NCI-H2196 treated with DMSO at 0.1 percent for 48 hours (cell line): Measurements from ENCODE around the gene UQCRC1.

Experiments used
- DNase-seq: peaks from one replicate; lab custom pipeline; 2025; ENCODE audit not compliant: unreplicated experiment; lab: John Stamatoyannopoulos, UW

Gene UQCRC1

DNA sequence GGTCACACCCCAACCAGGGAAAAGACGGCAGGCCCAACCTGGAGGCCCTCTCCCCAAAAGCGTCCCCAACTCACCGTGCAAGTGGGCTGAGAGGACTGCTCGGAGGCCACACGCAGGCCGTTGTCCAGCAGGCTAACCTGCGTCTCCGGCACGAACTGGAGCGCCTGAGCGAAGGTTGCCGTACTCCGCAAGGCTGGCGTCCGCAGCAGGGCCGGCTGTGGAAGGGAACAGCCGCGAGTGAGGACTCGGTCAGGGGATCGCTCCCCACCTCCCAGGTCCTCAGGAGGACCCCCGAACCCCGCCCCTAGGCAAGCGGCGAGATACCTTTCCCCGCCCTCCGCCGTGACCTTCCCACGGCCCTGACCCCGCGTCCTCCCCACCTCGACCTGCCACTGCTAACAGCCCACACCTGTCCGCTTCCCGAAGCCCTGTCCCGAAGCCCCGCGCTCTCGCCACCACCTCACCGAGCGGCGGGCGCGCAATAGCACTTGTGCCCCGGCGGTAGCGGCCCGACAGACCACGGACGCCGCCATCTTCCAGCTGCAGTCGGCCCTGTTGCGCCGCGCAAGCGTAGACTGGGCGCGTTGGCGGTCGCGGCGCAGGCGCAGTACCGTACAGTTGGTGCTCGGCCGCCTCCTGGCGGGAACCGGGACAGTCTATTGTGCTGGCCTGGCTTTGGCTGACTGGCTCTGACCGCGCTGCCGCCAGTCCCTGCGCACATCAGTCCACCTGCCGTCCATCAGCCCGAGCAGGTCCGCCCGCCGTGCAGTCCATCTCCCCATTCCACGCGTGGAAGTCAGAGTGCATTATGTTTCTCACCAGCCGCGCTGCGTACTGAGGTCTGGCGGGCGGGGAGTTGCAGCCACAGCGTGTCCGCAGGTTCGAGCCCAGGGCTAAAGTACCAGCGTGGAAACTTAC is at the start of gene UQCRC1:
Gene UQCRC1, minus strand, starts transcription at position 559 of the 918 bp plus-strand sequence. Its CDS starts 26 bp downstream, at position 533.
- peak; percentile 52 for DNase-seq

DNA sequence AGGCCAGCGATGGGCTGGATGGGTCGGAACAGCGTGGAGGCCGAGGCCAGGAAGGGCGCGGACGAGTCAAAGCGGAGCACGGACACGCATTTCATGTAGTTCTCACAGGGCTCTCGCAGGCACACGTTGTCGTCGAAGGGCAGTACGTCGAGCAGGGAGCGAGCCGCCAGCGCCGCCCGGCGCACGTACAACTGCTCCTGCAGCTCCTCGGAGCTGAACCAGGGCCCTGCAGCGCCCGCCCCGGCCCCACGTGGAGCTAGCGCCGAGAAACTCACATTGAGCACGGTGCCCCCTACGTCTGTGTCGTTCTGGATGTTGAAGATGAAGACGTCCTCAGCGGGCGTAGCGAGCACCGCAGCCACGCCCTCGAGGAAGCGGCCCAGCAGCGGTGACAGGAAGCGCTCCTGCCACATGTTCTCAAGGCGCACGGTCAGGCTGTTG is 47.4 kb upstream of the UQCRC1 start:
- no peak for DNase-seq

DNA sequence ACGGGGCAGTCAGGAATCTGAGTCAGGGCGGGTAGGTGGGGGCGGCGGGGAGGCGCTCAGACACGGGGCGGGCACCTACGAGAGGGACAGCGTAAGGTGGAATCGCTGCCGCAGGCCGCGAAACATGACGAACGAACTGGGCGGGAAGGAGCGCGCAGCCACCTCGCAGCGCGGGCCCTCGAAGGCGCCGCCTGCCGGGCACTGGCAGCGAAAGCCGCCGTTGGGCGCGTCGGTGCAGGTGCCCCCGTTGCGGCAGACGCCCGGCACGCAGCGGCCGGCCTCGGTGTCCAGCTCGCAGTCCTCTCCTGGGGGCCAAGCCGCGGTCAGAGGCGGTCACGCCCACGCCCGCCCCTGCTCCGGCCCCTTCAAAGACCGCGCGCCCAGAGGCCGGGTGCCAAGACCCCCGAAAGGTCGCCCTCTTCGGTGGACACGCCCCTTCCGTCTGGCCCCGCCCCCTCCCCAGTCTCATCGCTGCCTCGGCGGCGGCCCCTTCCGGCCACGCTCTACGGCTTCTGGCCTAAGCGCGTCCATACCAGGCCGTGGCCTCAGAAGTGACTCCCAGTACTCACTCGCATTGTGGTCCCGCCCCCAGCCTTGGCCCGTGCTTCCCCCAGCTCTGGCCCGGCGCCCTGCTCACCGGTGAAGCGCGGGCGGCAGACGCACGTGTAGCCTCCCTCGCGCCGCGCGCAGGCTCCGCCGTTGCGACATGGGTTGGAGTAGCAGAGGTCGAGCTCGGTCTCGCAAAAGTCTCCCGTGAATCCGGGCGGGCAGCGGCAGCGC is 46.8 kb upstream of the UQCRC1 start:
- DNase-seq: no peak

DNA sequence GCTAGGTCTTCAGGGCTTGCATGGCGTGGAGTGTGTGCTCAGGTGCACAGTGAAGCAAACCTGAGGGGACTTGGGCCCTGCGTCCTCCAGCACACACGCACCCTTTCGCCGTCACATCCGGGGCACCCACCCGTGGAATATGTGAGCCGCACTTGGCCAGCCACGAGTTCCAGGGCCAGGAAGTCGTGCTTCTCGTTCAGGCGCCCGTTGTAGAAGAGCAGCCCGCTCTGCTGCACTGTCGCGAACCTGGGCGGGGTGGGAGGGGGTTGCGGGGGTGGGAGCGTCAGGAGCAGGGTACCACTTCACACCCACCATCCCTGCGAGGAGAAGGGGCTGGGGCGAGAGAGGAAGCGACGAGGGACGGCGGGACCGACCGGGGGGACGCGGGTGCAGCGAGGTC is 46.2 kb upstream of the UQCRC1 start:
- DNase-seq: no peak

DNA sequence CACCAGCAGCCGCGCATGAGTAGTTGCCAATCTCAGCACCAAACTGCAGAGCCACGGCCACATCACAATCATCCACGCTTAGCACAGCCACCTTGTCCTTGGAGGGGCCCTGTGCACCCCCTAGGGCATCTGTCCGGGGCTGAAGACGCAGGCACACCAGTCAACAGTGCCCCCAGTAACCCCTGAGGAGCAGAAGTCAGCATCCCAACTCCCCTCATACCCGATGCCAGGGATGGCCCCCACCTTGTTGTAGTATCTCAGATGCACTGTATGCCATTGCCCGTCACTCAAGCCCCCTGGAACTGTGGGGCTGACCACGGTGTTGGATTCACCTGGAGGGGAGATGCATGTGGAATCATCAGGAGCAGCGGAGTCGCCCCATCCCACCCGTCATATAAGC is 45.6 kb upstream of the UQCRC1 start:
- DNase-seq: no peak

DNA sequence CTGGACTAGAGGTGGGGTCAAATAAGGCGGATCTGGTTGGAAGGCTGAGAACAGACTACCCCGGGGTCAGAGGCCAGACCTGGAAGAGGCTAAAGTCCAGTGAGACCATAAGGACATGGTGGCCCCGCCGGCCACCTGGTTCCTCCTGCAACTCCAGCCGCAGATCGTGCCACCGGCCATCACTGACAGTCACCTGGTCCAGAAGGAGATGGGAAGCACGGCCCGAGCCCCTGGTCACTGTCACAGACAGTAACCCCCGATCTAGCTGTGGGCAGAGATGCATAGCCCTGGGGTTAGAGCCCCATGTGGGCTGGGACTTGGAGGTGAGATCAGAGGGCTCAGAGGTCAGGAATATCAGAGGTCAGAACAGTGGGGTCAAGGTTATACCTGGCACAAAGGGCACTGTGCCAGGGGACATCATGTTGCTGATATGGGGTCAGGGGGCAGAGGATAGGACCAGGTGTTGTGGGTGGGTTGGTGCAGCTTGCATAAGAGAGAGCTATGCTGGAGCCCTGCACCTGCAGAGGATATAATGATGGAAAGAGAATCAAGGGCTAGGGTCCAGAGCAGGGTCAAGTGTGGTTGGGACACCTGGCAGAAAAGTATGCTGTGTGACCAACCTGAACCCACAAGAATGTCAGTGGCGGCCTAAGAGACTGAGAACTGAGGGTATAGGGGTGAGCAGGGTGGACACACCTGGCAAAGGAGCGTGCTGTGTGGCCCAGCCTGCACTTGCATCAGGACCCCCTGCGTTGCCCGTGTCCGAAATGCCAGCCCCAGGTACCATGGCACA is 43.7 kb upstream of the UQCRC1 start:
- DNase-seq: no peak

DNA sequence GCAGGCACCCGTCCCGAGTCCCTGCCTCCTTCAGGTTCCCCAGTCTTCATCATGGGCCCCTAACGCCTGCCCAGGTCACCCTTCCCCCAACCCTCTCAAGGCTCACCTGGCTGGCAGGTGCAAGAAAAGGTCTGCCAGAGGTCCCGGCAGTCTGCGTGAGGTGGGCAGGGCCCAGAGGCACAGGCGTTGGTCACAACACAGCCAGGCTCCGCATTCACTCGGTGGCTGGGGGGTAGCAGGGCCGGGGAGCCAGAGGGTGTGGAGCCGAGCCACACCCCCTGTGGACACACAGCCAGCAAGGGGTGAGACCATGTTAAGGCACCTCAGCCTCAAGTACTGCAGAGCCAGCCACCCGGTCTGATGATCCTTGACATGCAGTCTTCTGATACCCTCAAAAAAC is 42.3 kb upstream of the UQCRC1 start:
- no peak for DNase-seq

DNA sequence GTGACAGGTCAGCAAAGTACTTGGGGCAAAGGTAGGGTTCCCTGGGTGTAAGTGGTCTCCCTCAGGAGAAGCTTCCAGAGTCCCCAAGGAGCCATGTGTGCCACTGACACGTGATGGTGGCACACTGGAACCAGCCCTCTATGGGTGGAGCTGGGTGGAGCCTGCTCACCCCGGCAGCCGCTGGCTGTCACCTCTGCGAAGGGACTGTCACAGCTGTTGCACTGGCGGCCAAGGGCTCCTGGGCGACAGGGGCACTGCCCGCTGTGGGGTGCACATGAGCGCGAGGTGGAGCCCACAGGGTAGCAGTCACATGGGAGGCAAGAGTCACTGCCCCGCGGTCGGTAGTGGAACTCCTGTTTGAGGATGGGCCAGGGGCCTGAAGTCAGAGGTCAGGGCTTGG is 41.3 kb upstream of the UQCRC1 start:
- no peak for DNase-seq

DNA sequence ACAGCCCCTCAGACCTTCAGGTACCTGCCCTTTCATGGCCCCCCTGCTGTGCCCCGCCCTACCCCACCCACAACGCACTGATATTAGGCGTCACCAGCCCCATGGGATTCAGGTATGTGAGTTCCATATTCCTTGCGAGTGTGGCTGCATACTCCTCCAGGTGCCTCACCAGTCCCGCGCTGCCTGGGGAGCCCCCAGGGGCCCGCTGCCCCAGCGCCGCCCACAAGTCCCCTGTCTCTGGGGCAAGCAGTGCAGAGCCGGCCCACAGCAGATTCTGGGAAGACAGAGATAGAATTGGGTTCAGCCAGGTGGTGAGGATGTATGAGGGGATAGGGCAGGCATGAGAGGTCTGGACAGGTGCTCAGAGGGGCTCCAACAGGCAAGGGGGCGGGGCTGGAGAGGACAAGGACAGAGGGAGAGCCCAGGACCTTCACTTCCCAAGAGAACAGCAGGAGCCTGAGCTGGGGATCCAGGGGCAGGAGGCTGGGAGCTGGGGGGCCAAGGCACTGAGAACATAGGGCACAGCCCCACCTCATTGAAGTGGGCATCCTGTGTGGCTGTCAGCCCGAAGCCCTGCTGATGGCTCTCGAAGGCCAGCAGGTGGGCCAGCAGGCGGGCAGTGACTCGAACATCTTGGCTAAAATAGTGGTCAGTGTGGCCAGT is 38.9 kb upstream of the UQCRC1 start:
- no peak for DNase-seq

DNA sequence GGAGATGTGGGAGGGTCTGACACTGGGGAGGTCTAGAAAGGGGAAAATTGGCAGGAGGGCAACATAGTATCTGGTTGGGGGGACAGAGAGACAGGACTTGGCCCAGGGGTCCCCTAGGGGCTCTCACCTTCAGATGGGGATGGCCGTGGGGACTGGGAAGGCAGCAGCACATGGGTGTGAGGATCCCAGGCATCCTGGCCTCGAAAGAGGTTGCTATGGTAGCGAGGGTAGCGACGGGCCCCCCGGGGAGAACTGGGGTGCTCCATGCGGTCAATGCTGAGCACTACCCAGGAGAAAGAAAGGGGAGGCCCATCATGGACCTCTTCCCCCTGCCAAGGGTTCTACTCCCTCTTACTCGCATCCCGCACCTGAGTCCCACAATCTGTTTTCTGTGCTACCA is 38.3 kb upstream of the UQCRC1 start:
- no peak for DNase-seq

DNA sequence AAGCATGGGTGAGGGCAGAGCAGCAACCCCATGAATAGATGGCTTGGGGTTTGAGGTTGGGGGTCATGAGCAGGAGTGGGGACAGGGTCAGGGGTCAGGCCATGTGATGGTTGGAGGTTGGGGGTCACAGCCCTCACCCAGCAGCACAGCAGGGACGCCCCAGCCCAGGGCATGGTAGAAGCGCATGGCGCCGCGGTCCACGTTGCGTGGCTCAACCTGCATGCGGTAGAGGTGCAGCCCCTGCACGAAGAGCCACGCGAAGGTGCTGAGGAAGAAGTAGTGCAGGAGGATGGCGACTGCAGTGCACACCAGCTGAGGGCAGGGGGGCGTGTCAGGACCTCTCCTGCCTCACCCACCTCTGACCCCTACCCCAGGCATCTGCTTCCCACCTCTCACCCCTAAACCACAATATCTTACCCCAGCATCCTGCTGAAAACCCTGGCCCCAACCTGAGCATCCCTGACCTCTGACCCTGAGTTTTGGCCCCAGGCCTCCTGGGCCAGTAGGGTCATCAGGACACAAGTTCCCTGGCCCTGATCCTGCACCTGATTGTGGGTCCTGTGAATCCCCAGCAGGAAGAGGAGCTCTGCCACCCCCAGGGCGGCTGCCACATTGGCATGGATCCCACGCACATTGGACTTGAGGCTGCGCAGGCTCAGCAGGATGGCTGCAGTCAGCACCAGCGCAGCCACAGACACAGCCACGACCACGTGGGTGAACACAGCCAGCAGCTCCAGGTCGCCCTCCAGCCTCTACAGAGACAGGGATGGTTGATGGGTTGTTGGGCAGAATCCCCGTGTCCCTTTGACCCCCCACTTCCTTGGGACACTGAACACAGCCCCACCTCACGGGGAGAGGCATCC is 35.7 kb upstream of the UQCRC1 start:
- DNase-seq: no peak

DNA sequence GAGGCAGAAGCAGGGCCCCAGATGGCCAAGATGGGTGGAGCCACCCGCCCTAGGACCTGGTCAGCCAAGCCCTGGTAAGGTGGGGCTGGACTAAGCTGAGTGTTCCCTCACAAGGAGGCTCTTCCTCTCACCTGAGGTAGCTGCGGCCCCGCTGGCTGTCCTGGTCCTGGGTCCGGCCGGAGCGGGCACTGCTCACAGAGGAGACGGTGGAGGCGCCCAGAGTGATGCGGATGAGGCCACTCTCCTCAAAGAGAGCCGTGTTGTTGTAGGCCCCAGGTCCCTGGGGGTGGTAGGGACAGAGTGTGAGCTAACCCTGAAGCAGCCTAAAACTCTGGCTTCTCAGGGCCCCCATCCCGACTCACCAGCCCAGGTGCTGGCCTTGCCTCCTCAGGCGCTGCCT is 33.2 kb upstream of the UQCRC1 start:
- no peak for DNase-seq

DNA sequence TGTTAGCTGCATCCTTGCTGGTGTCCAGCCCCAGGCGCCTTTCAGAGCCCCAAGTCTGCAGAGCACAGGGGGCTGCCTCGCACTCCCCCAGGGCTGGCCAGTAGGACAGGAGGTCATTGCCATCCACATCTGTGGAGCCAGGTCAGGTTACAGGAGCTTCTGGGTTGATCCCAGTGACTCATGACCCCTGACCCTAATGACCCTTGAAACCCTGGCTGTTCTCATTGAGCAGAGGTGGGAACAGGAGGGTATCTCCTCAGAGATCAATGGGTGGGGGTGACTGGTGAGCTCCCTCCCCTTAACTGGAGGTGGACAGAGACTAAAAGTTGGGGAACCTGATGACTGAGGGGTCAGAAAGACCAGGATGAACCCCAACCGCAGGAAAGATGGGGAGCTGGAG is 31.9 kb upstream of the UQCRC1 start:
- DNase-seq: no peak

DNA sequence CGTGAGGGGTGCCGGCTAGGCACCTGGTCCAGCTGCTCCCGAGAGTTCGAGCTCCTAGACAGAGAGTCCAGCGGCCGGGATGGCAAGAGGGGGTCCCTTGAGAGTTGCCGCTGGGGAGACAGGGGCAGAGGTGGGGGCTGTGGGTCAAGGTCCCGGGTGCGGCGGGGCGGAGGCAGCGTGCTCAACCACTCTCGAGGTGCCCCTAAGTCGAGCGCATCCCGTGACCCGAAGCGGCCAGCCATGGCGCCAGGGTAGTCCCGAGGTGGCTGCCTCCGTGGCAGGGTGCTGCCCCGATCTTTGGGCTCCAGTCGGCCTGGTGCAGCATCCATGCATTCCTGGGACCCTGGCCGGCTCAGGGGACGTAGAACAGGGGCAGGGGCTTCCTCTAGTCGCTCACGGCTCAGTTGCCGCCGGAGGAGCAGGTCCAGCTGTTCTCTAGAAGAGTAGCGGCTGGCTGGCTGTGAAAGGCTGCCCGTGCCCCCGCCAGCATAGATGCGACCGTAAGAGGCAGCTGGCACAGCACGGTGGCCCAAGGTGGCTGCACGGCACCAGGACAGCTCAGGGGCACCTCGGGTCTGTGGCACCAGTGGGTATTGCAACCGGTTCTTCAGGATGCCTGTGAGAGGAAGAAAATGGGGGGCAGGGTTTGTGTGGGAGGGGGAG is 30.6 kb upstream of the UQCRC1 start:
- DNase-seq: no peak

DNA sequence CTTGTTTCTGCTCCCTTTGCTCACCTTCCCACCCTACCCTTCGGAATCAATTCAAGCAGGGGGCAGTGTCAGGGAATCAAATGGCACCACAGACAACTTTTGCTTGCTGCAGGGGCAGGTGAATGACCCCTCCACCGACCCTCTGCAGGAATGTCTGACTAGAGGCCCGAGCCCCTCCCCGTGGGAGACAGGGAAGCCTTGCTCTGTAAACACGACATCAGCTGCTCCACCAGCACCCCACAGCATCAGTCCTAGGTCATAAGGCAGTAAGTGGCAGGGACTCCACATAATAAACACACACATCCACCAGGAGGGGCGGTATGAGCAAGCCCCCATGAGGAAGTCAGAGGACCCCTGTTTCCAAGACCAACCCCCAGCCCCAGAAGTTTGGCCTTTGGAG is 27.9 kb upstream of the UQCRC1 start:
- no peak for DNase-seq

DNA sequence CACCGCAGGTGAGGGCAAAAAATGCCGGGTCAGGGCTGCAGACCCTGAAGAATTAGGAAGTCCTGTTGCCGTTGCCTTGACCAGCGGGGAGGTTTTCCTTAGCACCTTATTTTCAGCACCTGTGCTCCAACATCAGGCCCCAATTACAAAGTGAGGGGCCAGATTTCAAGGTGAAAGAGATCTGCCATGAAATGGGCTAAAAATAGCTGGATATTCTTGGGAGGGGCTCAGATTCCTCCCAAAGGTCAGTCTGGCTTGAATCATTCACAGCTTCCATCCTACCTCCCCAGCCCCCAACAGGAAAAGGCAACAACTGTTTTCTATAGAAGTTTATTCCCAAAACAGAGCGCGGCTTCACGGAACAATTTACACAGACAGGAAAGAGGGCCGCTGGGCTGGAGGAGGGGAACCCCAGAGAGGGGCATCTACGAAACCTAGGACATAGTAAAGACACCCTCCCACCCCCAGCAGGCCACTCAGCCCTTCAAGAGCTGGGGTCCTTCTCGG is 26.8 kb upstream of the UQCRC1 start:
- DNase-seq: no peak

DNA sequence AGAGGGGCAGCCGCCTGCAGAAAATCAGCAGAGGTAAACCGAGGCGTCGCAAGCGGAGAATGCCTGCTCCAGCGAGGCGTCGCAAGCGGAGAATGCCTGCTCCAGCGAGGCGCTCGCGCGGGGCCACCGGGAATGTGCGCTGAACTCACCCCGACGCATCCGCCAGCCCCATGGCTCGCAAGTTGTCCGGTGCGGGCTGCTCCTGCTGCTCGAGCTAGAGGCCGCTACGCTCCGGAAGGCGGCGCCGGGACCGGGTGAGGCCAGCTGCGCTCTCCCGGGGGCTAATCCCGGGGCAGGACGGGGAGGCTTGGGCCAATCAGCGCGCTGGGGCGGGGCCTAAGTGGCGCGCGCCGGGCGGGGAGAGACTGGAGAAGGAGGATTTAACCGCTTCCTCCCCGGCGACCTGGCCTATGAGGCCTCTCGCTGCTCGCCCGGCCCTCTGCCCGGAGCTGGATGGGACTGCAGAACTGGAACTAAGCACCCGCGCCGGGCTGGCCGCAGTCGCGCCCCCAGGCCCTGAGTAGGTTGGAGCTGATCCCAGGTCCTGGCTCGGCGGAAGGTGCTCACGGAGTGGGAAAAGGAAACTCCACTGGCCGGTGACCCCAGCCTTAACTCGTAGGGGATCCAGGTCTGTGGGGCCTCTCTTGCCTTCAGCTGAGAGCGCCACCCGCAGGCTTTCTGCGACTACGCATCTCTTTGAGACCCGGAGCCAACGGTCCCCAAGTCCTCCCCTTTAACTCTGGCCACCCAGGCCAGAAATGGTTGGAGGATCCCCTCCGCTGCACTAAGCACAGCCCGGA is 26.0 kb upstream of the UQCRC1 start, which contains the start of gene SLC26A6:
Gene SLC26A6, minus strand, starts transcription at position 240 of the 800 bp plus-strand sequence. Its CDS starts 68 bp downstream, at position 172.
- peak; percentile 60 for DNase-seq

DNA sequence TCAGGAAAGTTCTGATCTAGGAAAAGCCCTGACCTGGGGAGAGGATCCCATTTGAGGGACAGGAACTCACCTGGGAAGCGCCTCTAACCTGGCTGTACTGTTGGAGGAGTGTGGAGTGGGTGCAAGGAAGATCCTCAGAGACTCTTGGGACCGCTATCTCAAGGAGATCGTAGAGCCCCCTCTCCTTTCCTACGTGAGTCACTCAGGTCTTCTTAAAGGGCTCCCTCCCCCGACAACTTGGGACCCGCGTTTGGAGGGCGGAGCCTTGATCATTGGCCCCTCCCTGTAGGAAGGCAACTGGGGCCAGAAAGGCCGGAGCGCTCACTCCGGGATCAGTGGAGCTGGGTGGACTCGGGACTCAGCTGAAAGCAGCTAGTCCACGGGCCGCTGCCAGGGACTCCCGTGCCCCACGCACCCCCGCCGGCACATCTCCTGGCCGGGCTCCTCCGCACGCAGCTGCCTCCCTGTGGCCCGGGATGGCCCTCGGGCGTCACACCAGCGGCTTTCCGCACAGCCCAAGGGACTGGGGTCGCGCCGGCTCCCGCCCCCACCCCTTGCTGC is 25.3 kb upstream of the UQCRC1 start:
- no peak for DNase-seq
